ENCODE results near the gene RNF11.
A peak's percentile ranks its signal among the peaks of the same experiment; 100 is the strongest.

The RNF11 gene

DNA sequence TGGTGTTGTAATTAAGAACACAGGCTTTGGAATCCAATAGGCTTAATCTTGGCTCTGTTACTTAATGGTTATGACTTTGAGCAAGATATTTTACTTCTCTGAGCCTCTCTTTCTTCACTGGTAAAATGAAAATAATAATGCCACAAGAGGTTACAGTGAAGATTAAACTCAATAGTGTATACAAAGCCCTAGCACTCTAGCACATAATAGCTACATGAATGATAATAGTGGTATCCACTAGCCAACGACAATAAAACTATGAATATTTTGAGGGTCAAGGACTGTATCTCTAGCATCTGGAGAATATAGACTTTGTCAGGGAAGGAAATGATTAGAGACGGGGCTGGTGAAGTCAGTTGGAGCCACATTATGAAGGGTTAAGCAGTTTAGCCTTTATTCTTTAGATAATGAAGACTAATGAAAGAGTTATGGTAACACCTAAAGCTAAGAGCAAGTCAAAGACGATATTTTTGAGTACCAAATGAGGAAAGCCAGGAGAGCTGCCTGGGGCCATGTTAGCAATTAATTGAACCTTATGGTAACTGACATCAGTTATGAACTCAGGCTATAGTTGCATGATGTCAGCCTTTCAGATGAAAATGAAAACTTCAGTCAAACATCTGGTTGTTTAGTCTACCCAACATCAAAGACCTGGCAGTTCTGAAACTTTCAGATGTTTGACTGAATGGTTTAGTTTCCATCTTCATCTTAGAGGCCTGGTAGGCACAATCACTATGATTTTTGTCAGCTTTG, 32.8 kb upstream of the RNF11 start:
- peak; percentile 75 for DNase-seq (ENCODE audit: low read depth)
- TF ChIP-seq, protein P1, sequence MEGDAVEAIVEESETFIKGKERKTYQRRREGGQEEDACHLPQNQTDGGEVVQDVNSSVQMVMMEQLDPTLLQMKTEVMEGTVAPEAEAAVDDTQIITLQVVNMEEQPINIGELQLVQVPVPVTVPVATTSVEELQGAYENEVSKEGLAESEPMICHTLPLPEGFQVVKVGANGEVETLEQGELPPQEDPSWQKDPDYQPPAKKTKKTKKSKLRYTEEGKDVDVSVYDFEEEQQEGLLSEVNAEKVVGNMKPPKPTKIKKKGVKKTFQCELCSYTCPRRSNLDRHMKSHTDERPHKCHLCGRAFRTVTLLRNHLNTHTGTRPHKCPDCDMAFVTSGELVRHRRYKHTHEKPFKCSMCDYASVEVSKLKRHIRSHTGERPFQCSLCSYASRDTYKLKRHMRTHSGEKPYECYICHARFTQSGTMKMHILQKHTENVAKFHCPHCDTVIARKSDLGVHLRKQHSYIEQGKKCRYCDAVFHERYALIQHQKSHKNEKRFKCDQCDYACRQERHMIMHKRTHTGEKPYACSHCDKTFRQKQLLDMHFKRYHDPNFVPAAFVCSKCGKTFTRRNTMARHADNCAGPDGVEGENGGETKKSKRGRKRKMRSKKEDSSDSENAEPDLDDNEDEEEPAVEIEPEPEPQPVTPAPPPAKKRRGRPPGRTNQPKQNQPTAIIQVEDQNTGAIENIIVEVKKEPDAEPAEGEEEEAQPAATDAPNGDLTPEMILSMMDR (IDR thresholded peaks at IDR 0.05; ENCODE audit: insufficient read depth, low read depth, low read length, missing control alignments) = no peak
- H3K4me3 ChIP-seq (ENCODE audit: low read depth, low read length) = no peak overlapping the region

DNA sequence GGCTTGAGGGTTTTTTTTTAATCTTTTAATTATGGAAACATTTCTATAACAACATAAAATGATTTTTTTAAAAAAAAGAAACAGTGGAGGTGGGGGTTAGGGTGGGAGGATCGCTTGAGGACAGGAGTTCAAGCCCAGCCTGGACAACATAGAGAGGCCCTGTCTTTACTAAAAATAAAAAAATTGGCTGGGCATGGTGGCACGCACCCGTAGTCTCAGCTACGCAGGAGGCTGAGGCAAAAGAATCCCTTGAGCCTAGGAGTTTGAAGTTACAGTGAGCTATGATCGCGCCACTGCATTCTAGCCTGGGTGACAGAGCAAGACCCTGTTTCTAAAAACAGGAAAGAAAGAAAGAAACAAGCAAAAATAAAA, 32.2 kb upstream of the RNF11 start:
- H3K4me3 ChIP-seq (ENCODE audit: low read depth, low read length) = no peak overlapping the region
- no peak for DNase-seq (ENCODE audit: low read depth)
- TF ChIP-seq, protein P1 (IDR thresholded peaks at IDR 0.05; ENCODE audit: insufficient read depth, low read depth, low read length, missing control alignments) = no peak

DNA sequence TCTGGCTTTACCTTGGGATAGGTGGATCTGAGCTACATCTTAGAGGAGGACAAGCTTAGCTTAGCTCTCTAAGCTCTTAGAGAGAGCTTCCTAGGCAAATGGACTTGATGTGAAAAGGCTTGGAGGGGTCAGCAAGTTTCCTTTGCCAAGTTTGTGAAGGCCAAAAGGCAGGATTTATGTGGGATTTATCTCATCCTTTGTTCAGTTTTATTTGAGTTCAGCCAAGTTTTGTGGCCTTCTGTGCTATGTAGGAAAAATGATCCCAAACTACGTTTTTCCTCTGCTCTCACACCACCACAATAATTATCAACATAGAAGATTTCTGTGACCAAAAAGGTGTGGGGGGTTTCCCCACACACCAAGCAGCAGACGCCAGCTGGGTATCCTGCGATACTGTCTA, 26.0 kb upstream of the RNF11 start:
- TF ChIP-seq, protein P1 (IDR thresholded peaks at IDR 0.05; ENCODE audit: insufficient read depth, low read depth, low read length, missing control alignments) = no peak
- H3K4me3 ChIP-seq (ENCODE audit: low read depth, low read length) = no peak overlapping the region
- DNase-seq (ENCODE audit: low read depth) = no peak

DNA sequence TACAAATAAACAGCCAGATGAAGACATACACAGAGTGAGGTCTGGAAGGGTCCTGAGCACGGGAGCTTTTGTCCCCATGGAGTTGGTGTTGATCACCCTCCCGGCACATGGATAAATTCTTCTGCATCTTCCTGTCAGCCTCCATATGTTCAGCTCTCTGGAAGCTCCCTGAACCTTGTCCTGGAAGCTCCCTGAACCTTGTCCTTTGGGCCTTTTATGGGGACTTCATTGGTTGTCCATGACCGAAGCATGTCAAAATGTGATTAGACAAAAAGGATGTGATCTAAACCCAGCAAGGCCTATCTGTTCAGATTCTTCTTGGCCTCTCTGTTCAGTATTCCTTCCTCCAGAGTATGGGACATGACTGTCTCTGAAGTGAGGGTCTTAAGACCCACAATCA, 25.4 kb upstream of the RNF11 start:
- no peak overlapping the region for H3K4me3 ChIP-seq (ENCODE audit: low read depth, low read length)
- DNase-seq (ENCODE audit: low read depth) = no peak
- TF ChIP-seq, protein P1 (IDR thresholded peaks at IDR 0.05; ENCODE audit: insufficient read depth, low read depth, low read length, missing control alignments) = no peak

DNA sequence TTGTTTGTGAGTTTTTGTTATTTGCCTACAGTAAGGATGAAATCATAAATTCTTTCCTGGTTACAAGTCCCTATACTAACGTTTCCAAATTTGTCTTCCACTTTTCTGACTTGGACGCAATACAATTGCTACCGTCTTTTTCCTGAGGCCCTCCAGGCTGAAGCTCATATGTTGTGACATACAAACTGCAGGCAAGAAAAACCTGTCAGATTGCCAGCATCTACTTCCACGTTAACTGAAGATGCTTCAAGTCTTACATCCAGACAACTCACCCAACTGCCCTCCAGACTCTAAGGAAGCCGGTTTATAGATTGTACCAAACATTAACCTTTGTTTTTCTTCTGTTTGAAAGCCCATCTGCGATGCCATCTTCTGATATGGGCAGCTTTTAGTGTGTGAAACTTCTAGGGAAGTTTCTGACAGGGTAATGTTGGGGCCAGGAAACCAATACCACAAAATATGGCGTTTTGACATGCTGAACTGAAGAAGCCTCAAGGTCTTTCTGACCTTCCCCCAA, 21.4 kb upstream of the RNF11 start:
- H3K4me3 ChIP-seq (ENCODE audit: low read depth, low read length) = no peak overlapping the region
- DNase-seq (ENCODE audit: low read depth) = peak; percentile 49
- TF ChIP-seq, protein P1 (IDR thresholded peaks at IDR 0.05; ENCODE audit: insufficient read depth, low read depth, low read length, missing control alignments) = no peak

DNA sequence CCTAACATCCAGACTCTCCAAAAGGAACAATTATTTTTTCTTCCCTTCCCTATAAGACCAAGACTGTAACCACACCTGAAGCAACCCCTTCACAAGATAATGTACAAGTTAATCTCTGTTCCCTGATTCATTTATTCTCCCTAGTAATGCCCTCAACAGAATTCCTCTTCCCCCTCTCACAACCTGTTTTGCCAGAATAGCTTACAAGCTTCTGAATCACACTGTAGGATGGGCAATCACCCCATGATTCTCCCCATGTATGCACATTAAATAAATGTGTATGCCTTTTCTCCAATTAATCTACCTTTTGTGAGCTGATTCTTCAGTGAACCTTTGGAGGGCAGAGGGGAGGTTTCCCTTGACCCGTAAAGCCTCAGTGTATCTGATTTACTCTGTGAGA, 20.9 kb upstream of the RNF11 start:
- DNase-seq (ENCODE audit: low read depth) = no peak
- TF ChIP-seq, protein P1 (IDR thresholded peaks at IDR 0.05; ENCODE audit: insufficient read depth, low read depth, low read length, missing control alignments) = no peak
- no peak overlapping the region for H3K4me3 ChIP-seq (ENCODE audit: low read depth, low read length)

DNA sequence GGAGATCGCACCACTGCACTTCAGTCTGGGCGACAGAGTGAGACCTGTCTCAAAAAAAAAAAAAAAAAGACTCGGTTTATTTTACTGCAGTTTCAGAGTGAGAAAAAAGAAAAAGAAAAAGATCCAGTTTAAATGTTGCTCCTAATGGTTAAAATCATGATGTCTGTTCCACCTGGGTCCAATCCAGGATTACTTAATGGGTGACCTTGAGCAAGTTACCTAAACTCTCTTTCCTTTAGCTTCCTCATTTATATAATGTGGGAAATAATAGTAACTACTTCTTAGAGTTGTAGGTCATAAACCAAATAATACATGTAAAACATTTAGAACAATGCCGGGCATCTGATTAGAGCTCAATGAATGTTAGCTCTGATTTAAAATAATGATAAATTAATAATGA, 19.4 kb upstream of the RNF11 start:
- DNase-seq (ENCODE audit: low read depth) = no peak
- TF ChIP-seq, protein P1 (IDR thresholded peaks at IDR 0.05; ENCODE audit: insufficient read depth, low read depth, low read length, missing control alignments) = no peak
- H3K4me3 ChIP-seq (ENCODE audit: low read depth, low read length) = no peak overlapping the region

Data from GM12865 (cell line).